SKM-1 treated with dmso at 0.1 percent for 144 hours (cell line): ENCODE data around the gene STAG3.
A peak's percentile ranks its signal among the peaks of the same experiment; 100 is the strongest.

Experiments
- DNase-seq: peaks from one replicate; lab custom pipeline; 2025; ENCODE audit not compliant: unreplicated experiment; lab: John Stamatoyannopoulos, UW

Gene STAG3

GRCh38 chr7:100154651-100155491 lies 22.8 kb upstream of the STAG3 start:
- DNase-seq, result no peak

DNA sequence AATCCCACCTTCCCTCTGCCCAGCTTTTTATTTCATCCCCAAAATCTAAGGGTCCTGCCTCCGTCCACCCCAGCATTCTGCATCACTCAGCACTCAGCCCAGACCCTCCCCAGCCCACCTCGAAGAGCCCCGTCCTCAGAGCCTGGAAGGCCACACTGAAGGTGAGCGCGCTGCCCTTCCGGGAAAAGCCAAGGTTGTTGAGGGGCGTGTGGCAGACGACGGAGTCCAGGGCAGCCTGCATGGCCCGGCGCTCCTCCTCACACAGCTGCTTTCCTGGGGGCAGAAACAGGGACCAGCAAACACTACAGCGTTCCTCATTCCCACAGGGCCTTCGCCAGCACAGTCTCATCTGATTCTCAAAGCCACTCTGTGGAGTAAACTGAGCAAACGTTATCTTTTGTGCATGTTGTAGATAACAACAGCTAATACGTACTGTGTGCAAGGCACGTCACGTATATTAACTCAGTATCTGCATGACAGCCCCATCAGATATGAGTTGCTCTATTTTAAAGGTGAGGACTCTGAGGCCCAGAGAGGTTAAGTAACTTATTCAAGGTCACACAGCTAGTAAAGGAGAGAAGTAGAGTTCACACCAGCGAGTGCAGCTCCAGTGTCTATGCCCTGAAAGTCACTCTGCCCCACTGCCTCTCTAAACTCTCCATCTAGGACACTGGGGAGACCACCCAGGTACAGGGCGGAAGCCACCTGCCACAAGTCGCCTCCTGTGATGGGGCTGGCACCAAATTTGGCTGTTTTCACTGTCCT lies 22.0 kb upstream of the STAG3 start:
- no peak for DNase-seq

- DNase-seq, result no peak
Observed at GRCh38 chr7:100156331-100157068, 21.2 kb upstream of the STAG3 start.

DNA sequence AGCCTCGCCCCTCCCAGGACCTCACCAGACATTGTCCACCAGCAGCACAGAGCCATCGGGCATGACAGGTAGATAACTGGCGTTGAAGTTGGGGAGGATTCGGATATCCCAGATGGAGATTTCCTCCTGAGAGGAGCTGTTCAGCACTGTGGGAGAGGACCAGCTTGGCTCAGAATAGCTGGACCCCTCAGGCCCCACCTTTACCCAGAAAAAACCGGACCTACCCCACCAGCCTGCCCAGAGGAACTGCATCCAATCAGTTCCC lies 20.7 kb upstream of the STAG3 start:
- no peak for DNase-seq

GRCh38 chr7:100157334-100158228 lies 20.1 kb upstream of the STAG3 start:
- peak; percentile 47 for DNase-seq

DNA sequence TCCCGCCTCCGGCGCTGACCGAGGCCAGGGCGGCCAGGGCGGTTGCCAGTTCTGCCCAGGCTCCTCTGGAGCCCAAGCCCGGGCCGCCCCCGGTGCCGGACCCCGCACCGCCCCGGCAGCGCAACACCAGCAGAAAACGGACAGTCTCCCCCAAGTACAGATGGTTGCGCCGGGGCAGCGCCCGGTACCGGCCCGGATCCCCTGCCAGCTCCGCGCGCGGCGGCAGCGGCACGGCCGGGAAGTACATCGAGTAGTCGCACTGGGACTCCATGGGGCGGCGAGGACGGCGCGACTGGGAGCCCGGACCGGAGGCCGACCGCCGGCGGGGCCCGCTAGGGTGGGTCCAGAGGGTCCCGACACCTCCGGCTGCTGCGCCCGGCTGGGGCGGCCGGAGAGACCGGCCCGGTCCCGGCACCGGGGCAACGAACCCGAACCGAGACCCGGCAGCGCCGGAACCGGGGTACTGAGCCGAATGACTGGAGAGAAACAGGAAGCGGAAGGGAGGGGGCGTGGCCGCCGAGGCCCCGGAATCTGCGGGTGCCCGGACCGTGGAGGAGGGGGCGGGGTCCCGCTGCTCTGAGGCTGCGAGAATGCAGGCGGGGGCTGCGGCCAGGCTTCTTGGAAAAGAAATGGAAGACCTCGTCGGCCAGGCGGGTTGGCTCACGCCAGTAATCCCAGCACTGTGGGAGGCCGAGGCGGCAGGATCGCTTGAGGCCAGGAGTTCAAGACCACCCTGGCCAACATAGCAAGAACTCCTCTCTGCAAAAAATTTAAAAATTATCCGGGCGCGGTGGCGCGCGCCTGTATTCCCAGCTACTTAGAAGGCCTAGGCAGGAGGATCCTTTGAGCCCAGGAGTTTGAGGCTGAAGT lies 19.3 kb upstream of the STAG3 start, which contains the start of gene TRAPPC14:
Gene TRAPPC14, minus strand, starts transcription at position 495 of the 870 bp plus-strand sequence. Its CDS starts 224 bp downstream, at position 271.
- DNase-seq, result peak; percentile 86

DNA sequence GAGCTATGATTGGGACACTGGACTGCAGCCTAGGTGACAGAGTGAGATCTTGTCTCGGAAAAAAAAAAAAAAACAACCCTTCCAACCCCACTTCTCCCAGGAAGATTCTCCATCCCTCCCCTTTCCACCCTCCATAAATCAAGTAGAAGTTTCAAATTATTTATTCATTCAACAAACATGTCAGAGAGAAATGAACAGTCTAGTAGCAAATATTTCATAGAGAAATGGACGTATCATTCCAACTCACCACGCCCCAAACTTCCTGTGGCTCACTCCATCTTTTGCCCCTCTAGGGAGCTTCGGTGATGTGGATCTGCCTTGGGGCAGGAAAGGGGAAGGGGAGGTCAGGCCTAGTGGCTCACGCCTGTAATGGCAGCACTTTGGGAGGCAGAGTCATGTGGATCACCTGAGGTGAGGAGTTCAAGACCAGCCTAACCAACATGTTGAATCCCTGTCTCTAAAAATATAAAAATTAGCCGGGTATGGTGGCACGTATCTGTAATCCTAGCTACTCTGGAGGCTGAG lies 18.6 kb upstream of the STAG3 start:
- no peak for DNase-seq

DNA sequence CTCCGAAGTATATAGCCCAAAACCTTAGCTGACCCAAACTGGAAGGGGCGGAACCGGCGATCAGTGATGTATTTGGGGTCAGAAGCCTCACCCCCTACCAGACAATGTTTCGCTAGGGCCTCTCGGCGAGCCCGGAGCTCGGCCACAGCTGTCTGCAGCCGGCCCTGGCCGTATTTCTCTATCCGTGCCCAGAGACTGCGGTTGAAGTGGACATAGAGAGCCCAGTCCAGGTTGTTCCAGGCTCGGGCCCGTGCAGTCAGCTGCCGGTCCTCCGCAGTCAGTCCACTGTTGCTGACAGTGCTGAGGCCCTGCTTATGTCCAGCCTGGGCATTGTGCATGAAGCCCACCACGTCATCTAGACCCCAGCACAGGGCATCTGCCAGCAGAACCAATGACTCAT lies 17.7 kb upstream of the STAG3 start:
- no peak for DNase-seq

DNA sequence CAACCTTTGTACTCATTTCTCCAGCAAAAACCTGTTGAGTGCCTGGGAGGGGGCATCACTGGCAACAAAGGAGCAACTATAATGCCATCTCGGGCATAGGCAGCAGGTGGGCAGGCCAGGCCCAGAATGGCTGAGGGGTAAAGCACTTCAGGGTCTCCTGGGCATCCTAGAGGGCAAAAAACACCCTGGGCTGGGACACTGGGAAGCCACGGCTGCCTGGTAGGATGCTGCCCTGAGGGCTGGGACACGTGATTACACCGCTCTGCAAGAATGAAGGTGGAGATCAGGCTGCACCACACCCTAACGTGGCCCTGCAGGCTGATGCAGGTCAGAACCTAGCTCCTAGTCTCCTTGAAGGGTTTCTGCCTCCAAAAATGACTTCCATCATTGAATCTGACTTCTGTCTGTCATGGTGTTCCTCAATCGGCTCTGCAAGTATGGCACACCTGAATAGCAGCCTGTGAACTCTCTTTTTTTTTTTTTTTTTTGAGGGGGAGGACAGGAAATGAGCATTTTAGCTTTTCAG lies 14.6 kb upstream of the STAG3 start:
- DNase-seq, result no peak

DNA sequence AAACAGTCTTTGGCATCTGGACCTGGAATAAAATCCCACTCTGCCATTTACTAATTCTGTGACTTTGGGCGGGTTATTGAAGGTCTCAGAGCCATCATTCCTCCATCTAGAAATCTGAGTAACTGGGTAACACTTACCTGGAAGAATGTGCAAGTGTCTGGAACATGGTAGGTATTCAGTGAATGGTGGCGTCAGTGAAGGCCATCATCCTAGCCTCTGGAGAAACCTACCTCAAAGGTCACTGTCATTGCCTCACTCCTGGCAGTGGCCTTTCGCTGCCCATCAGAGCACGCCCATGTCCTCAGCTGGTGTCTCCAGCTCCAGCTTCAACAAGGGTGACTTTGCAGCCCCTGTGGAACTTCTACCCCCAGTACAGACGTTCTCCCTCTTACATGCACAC lies 13.8 kb upstream of the STAG3 start:
- no peak for DNase-seq

- no peak for DNase-seq
Observed at GRCh38 chr7:100166317-100166940, 11.3 kb upstream of the STAG3 start.

GRCh38 chr7:100166970-100167911 lies 10.5 kb upstream of the STAG3 start:
- no peak for DNase-seq

- no peak for DNase-seq
Observed at GRCh38 chr7:100167912-100168323, 9.8 kb upstream of the STAG3 start.

DNA sequence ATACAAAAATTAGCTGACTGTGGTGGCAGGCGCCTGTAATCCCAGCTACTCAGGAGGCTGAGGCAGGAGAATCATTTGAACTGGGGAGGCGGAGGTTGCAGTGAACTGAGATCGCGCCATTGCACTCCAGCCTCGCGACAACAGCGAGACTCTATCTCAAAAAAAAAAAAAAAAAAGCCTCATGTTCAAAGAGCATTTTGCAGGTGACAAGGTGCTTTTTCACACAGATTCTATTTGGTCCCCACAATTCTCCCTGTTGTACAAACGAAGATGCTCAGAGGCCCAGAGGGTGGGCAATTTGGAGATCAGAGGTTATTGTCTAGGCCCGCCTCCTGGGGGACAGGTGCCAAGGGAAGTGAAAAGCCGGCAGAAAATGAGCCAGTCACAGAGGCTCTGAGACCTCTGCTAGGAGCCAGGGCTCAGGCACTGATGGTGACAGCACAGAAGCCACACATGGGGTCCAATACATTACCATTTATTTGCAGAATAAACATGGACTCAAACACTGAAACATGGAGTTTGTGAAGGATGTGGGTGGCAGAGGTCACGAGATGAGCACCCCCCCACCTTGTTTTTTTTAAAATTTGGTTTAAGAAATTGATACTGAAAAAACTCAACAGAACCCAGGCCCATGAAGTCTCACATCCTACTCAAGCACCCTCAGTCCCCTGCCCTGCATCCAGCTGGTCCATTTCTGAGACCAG lies 8.4 kb upstream of the STAG3 start:
- no peak for DNase-seq

DNA sequence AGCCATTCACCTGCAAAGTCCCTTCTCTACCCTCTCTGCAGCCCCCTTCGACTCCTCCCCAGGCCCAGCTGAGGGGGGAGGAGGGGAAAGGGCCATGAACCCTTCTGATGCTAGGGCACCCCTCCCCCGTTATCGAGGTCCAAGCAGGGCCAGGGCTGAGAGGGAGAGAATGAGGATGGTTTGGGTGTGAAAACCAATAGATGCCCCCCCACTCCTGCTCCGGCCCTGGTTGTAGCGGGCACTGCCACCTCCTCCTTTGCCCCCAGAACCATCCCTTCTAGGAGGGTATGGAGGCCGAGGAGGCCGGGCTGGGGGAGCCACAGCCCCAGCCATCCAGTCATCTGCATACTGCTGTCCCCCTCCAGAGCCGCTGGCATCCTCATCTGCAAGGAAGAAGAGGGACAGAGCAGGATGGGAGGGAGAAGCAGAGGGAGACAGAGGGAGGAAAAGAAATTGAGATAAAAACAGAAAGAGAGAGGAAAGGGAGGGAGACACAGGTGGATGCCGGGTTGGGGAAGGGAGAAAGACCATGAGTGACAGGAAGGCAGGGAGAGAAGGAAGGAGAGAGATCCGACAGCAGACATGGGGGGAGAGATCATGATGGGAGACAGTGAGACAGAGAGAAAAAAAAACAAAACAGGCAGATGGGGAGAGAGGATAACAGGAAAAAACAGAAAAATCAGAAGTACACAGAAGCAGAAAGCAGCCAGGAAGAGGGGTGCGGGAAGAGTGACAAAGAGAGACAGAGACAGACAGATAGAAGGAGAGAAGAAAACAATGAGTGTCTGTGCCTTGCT lies 7.4 kb upstream of the STAG3 start:
- DNase-seq, result no peak

- DNase-seq, result no peak
Observed at GRCh38 chr7:100171087-100171681, 6.5 kb upstream of the STAG3 start.
